Transverse colon (tissue), 4 donors: ENCODE results near the gene PPP2R5B. TPM values are rescaled to one million over a fixed set of nuclear protein-coding genes. Genes with fewer than 3 reads are reported as not detected.

Experiments
- DNase-seq: peaks from one replicate; pipeline ENCODE4 v3.0.0-alpha.2; 2019
- H3K27ac ChIP-seq, 4 donors: fragments of 200-600 bp; sonication (generic); 2 replicates each; pipeline ENCODE4 v1.5.1; 2016 to 2018; ENCODE audit warnings: inconsistent platforms in 4 of 4
- H3K27me3 ChIP-seq: fragments of 200-600 bp; sonication (generic); 2 replicates; pipeline ENCODE4 v1.5.1; 2017; ENCODE audit warnings: inconsistent platforms
- H3K36me3 ChIP-seq, 4 donors: fragments of 200-600 bp; sonication (generic); 2 replicates each; pipeline ENCODE4 v1.5.1; 2017 to 2019; ENCODE audit warnings: inconsistent platforms in 4 of 4
- H3K4me1 ChIP-seq, 4 donors: fragments of 200-600 bp; sonication (generic); 2 replicates each; pipeline ENCODE4 v1.5.1; 2017 to 2020; ENCODE audit warnings: inconsistent platforms in 4 of 4
- H3K4me3 ChIP-seq, 4 donors: fragments of 200-600 bp; sonication (generic); 1 replicate in 1 of 4; 2 replicates in 3 of 4; pipeline versions ENCODE4 v1.5.1 to v1.6.1; 2017 to 2019; ENCODE audit warnings: inconsistent platforms in 4 of 4
- H3K9me3 ChIP-seq, 2 donors: fragments of 200-600 bp; sonication (generic); 2 replicates each; pipeline ENCODE4 v1.5.1; 2017 to 2019; ENCODE audit warnings: inconsistent platforms in 2 of 2
- EP300 ChIP-seq: sonication (generic); formaldehyde crosslinking; IDR thresholded peaks from one replicate; pipeline ENCODE4 v1.6.1; 2017; ENCODE audit warnings: antibody characterized with exemption, low read depth
- POLR2A ChIP-seq: fragments of 450-650 bp; IDR thresholded peaks from one replicate; pipeline ENCODE4 v1.6.1; 2016; ENCODE audit warnings: antibody characterized with exemption, mild to moderate bottlenecking, moderate library complexity
- POLR2AphosphoS5 ChIP-seq, 3 donors: sonication (generic); formaldehyde crosslinking; IDR thresholded peaks; one replicate each; pipeline ENCODE4 v1.6.1; 2016; ENCODE audit warnings: antibody characterized with exemption in 3 of 3
- WGBS, 2 donors: methylation state at CpG; one replicate each; pipeline ENCODE4 v1.1.5; 2018; ENCODE audit warnings: low coverage in 1 of 2; 5-methylcytosine and 5-hydroxymethylcytosine counted together
- in situ Hi-C, 4 donors: fragments of 200-750 bp; cut with MboI; loops; one replicate each; pipeline versions ENCODE4 v1.15.0 to v1.15.1; 2017; ENCODE audit warnings: low sequenced_read_pairs in 3 of 4, low pct_ligation_motif_present in 1 of 4, low pct_unique_long_range_greater_than_20kb in 1 of 4
- intact Hi-C: fragments of 100-400 bp; cut with DNase I; formaldehyde crosslinking; loops from one replicate; pipeline ENCODE4 v1.15.1; 2023; ENCODE audit warnings: low total_unique reads
- total RNA-seq, 4 donors: library from RNA; depleted of rRNA; stranded (reverse); fragments of >200 nt; gene quantifications; one replicate each; pipeline ENCODE4 v1.1.0, GENCODE V29; 2016
- TF ChIP-seq, protein P1 (sequence below), 5 experiments: fragments of 200-600 bp in 3 of 5; fragments of 450-650 bp in 2 of 5; sonication (generic) in 3 of 5; IDR thresholded peaks; 1 replicate in 2 of 5; 2 replicates in 3 of 5; pipeline ENCODE4 v1.5.1; 2016 to 2017; ENCODE audit warnings: antibody characterized with exemption in 5 of 5, inconsistent platforms in 3 of 5, mild to moderate bottlenecking in 2 of 5, moderate library complexity in 1 of 5

Gene PPP2R5B
- total RNA-seq, 4 donors from 2014 or later = 16.7 to 38.1 (median 26.8) TPM

DNA sequence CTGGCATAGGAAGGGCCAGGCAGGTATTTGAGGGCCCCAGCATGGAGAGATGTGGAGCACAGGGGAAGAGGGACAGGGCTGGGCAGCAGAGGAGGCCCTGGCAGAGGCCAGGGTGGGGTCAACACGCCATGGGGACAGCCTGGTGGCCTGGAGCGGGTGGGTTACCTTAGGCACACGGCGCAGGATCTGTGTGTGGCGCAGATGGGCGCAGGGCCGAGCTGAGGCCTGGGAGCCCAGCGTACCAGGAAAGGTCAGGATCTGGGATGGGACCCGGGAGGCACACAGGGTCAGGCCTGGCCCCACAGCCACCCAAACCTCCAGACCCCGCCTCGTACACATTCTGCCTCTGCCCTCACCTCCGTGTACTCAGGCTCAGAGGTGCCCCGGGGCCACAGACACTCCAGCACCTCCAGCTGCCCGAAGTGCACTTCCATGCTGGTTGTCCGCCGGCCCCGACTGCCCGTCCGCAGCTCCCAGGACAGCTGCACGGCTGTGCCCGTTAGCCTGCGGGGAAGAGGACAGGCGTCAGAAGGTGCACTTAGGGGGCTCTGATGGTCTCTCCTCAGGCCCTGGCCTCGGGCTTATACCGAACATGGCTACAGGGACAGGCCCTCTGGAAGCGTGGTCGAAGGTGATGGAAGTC, 13.9 kb upstream of the PPP2R5B start:
- Histone ChIP-seq H3K4me3 (no peak overlapping the region), H3K4me1 (peaks cover 2 to 6% (median 5%) of the 10 kb centered on the region in 4 donors), H3K27me3 (no peaks in the 10 kb centered on the region), H3K27ac (no peak overlapping the region), H3K36me3 (peaks cover 0 to 68% (median 28%) of the 10 kb centered on the region in 4 donors), H3K9me3 (no peaks in the 10 kb centered on the region)
- DNase-seq = no peak
- in situ Hi-C loops (no loop called here), intact Hi-C loops (no loop called here)
- WGBS, 2 donors = 93% methylated on average over 23 of the region's 27 CpGs; no CpG with 5 or more reads in 1 of the 2 donors
- TF ChIP-seq POLR2AphosphoS5 (IDR thresholded peaks at IDR 0.05) (no peak), EP300 (no peak), POLR2A (no peak)
- TF ChIP-seq, protein P1, sequence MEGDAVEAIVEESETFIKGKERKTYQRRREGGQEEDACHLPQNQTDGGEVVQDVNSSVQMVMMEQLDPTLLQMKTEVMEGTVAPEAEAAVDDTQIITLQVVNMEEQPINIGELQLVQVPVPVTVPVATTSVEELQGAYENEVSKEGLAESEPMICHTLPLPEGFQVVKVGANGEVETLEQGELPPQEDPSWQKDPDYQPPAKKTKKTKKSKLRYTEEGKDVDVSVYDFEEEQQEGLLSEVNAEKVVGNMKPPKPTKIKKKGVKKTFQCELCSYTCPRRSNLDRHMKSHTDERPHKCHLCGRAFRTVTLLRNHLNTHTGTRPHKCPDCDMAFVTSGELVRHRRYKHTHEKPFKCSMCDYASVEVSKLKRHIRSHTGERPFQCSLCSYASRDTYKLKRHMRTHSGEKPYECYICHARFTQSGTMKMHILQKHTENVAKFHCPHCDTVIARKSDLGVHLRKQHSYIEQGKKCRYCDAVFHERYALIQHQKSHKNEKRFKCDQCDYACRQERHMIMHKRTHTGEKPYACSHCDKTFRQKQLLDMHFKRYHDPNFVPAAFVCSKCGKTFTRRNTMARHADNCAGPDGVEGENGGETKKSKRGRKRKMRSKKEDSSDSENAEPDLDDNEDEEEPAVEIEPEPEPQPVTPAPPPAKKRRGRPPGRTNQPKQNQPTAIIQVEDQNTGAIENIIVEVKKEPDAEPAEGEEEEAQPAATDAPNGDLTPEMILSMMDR (IDR thresholded peaks at IDR 0.05) = no peak

DNA sequence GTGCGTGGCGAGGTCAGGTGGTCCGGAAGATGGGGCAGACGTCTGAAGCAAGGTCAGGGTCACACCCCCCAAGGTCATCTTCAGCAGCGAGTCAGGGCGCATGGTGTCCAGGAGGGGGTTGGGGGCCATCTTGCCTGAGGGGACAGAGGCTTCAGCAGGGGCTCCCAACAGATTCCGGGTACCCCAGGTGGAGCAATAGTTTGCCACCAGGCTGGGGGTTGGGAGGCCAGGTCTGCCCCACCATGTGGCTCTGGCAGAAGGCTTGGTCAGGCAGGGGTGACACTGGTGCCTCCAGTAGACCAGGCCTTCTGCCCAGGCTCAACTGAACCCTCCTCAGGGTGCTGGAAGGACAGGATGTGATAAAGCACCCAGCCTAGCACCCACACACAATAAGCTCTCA, 13.3 kb upstream of the PPP2R5B start:
- WGBS, 2 donors = 86% methylated on average over 7 of the region's 7 CpGs; no CpG with 5 or more reads in 1 of the 2 donors
- no peaks in the 10 kb centered on the region for H3K27me3 ChIP-seq
- intact Hi-C loops = no loop called here

DNA sequence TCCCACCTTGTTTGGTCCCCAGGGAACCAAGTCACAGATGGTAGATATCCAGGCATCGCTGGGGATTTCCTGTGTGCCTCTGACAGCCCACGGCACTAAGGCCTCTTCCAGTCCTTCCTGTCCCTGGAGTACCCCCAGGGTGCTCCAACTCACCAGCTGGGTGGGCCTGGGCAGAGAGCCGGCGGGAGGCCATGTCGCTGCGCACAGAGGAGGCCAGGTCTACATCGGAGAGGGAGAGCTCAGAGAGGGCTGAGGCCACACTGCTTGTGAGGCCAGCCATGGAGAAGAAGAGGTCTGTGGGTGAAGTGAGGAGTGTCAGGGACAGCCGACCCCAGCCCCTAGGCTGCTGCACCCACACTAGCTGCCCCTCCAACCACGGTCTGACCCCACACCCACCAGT, 12.8 kb upstream of the PPP2R5B start:
- no peak overlapping the region for H3K27ac ChIP-seq
- H3K9me3 ChIP-seq = no peaks in the 10 kb centered on the region
- intact Hi-C loops = no loop called here
- H3K36me3 ChIP-seq = peaks cover 0 to 60% (median 24%) of the 10 kb centered on the region in 4 donors
- no peaks in the 10 kb centered on the region for H3K27me3 ChIP-seq
- peaks cover 9 to 16% (median 13%) of the 10 kb centered on the region in 4 donors for H3K4me1 ChIP-seq
- WGBS, 2 donors = 89% methylated on average over 9 of the region's 9 CpGs; no CpG with 5 or more reads in 1 of the 2 donors
- TF ChIP-seq POLR2A = no peak
- TF ChIP-seq EP300 = no peak
- no peak for TF ChIP-seq POLR2AphosphoS5 (IDR thresholded peaks at IDR 0.05)
- TF ChIP-seq, protein P1 (IDR thresholded peaks at IDR 0.05) = no peak
- in situ Hi-C loops = no loop called here
- DNase-seq = no peak
- H3K4me3 ChIP-seq = no peak overlapping the region

More for the DNA sequence above, 13.3 kb upstream of the PPP2R5B start:
- TF ChIP-seq, protein P1 (IDR thresholded peaks at IDR 0.05) = no peak
- no peak for TF ChIP-seq EP300
- no peak for TF ChIP-seq POLR2A
- TF ChIP-seq POLR2AphosphoS5 (IDR thresholded peaks at IDR 0.05) = no peak
- DNase-seq = no peak
- Histone ChIP-seq H3K9me3 (no peaks in the 10 kb centered on the region), H3K4me1 (peaks cover 8 to 12% (median 10%) of the 10 kb centered on the region in 4 donors), H3K36me3 (peaks cover 0 to 66% (median 27%) of the 10 kb centered on the region in 4 donors), H3K4me3 (no peak overlapping the region), H3K27ac (no peak overlapping the region)
- in situ Hi-C loops = no loop called here

DNA sequence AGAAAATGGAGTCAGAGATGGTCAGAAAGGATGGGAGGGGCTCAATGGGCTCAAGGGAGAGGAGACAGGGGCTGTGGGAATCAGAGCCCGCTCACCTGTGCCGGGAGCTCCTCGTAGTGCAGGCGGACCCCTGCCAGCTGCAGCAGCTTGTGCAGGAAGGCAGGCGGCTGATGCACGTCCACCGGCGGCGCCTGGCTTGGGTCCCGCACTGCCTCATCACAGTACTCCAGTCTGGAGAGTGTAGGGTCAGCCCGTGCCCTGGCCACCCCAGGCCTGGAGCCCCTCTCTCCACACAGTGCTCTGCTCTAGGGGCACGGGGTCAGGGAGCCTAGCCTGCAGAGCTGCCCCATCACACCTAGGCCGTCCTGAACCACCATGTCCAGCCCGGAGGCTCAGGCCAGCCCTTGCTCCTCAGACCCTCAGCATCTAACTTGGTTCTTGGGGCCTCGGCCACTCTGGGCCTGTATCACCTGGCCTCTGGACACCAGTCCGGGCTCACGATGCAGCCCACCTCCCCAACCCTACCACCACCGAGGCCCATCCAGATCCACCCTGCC, 11.2 kb upstream of the PPP2R5B start:
- intact Hi-C loops = no loop called here
- no peak overlapping the region for H3K4me3 ChIP-seq
- H3K27me3 ChIP-seq = no peaks in the 10 kb centered on the region
- H3K27ac ChIP-seq = no peak overlapping the region
- no peaks in the 10 kb centered on the region for H3K9me3 ChIP-seq
- 93% methylated on average over 18 of the region's 18 CpGs; no CpG with 5 or more reads in 1 of the 2 donors for WGBS, 2 donors
- DNase-seq = no peak
- peaks cover 12 to 21% (median 20%) of the 10 kb centered on the region in 4 donors for H3K4me1 ChIP-seq
- peaks cover 0 to 45% (median 16%) of the 10 kb centered on the region in 4 donors for H3K36me3 ChIP-seq
- no peak for TF ChIP-seq POLR2AphosphoS5 (IDR thresholded peaks at IDR 0.05)
- no peak for TF ChIP-seq EP300
- TF ChIP-seq, protein P1 (IDR thresholded peaks at IDR 0.05) = no peak
- no peak for TF ChIP-seq POLR2A
- in situ Hi-C loops = no loop called here
